Loucy (cell line): ENCODE data around the gene TMEM52.

Experiments
- EZH2phosphoT487 ChIP-seq: fragments of 200-600 bp; IDR thresholded peaks from 2 replicates; pipeline ENCODE4 v1.6.1; 2018; ENCODE audit warnings: antibody characterized with exemption, mild to moderate bottlenecking, moderate library complexity, borderline replicate concordance
- TF ChIP-seq, protein P1 (sequence below): fragments of 200-600 bp; sonication (generic); conservative IDR thresholded peaks from 2 replicates; pipeline ENCODE4 v1.5.1; 2014; ENCODE audit warnings: mild to moderate bottlenecking, antibody characterized with exemption, low read length

DNA sequence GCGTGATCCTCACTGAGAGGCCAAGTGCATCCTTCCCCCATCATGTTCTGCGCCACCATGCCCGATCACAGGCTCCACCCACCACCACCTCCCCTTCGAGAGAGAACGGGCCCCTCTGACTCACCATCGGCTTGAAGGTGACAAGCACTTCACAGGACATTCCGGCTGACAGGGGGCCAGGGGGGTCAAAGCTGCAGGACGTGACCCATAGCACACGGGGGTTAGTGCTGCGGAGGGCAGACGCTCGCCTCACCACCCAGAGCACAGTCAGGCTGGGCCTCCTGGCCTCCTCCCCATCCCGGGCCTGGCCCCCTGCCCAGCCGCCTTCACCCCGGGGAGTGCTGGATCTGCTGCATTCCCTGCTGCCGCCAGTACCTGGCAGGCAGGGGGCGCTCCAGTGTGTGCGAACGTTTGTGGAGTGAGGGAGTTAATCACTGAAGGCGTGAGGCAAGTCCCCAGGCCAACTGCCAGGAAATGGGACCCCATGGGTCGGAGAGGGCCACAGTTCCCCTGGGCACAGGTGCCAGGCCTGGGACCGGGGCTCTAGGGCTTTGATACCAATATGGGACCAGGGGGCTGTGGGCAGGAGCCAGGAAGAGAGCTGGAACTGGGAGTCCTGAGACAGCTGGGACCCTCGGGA, 40.9 kb upstream of the TMEM52 start:
- TF ChIP-seq, protein P1, sequence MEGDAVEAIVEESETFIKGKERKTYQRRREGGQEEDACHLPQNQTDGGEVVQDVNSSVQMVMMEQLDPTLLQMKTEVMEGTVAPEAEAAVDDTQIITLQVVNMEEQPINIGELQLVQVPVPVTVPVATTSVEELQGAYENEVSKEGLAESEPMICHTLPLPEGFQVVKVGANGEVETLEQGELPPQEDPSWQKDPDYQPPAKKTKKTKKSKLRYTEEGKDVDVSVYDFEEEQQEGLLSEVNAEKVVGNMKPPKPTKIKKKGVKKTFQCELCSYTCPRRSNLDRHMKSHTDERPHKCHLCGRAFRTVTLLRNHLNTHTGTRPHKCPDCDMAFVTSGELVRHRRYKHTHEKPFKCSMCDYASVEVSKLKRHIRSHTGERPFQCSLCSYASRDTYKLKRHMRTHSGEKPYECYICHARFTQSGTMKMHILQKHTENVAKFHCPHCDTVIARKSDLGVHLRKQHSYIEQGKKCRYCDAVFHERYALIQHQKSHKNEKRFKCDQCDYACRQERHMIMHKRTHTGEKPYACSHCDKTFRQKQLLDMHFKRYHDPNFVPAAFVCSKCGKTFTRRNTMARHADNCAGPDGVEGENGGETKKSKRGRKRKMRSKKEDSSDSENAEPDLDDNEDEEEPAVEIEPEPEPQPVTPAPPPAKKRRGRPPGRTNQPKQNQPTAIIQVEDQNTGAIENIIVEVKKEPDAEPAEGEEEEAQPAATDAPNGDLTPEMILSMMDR = peak; percentile 90
- TF ChIP-seq EZH2phosphoT487 = no peak
